Measurements from ENCODE around the gene MSL3B.

MSL3B gene

GRCh38 chr2:233901884-233902283 is 33.7 kb upstream of the MSL3B start:
- 92% methylated on average over 4 of the region's 4 CpGs for WGBS
- no peaks in the 10 kb centered on the region for H3K36me3 ChIP-seq (ENCODE audit: control insufficient read depth in 4 of 4, insufficient read depth in 3 of 4, low read depth in 1 of 4, low read length in 3 of 4)
- H3K9ac ChIP-seq (ENCODE audit: low read depth in 1 of 2, low read length in 2 of 2), result no peak overlapping the region
- H3K27ac ChIP-seq (ENCODE audit: low read depth in 1 of 2, low read length in 2 of 2), result no peak overlapping the region
- no peak overlapping the region for H3K4me3 ChIP-seq (ENCODE audit: low read depth in 1 of 3, low read length in 3 of 3)
- TF ChIP-seq CTCF (IDR thresholded peaks at IDR 0.05; ENCODE audit: low read depth, low read length, missing input control), result no peak
- TF ChIP-seq GABPA (IDR thresholded peaks at IDR 0.05 in 1 of 2, conservative IDR thresholded peaks at IDR 0.05 in 1 of 2), result no peak
- TF ChIP-seq FOXA2 (IDR thresholded peaks at IDR 0.05), result no peak
- no peak for TF ChIP-seq FOXA1 (IDR thresholded peaks at IDR 0.05)
- TF ChIP-seq ZBTB33 (IDR thresholded peaks at IDR 0.05), result no peak
- TF ChIP-seq NR2F2 (IDR thresholded peaks at IDR 0.05), result no peak
- no peak for TF ChIP-seq REST (IDR thresholded peaks at IDR 0.05)
- TF ChIP-seq ATF3 (IDR thresholded peaks at IDR 0.05), result no peak
- TF ChIP-seq HNF4A (conservative IDR thresholded peaks at IDR 0.05), result no peak
- H3K9me3 ChIP-seq (ENCODE audit: control insufficient read depth in 4 of 4, low read length in 3 of 4), result no peaks in the 10 kb centered on the region
- H3K4me1 ChIP-seq (ENCODE audit: control insufficient read depth in 4 of 4, insufficient read depth in 4 of 4, low read length in 3 of 4), result no peaks in the 10 kb centered on the region
- no peak for DNase-seq (ENCODE audit: low spot score)
- H3K27me3 ChIP-seq (ENCODE audit: control insufficient read depth in 4 of 4, insufficient read depth in 4 of 4, low read length in 3 of 4), result no peaks in the 10 kb centered on the region

GRCh38 chr2:233901367-233901766 is 33.2 kb upstream of the MSL3B start:
- Histone ChIP-seq H3K4me3 (ENCODE audit: low read depth in 1 of 3, low read length in 3 of 3) (no peak overlapping the region), H3K9me3 (ENCODE audit: control insufficient read depth in 4 of 4, low read length in 3 of 4) (no peaks in the 10 kb centered on the region), H3K36me3 (ENCODE audit: control insufficient read depth in 4 of 4, insufficient read depth in 3 of 4, low read depth in 1 of 4, low read length in 3 of 4) (no peaks in the 10 kb centered on the region), H3K4me1 (ENCODE audit: control insufficient read depth in 4 of 4, insufficient read depth in 4 of 4, low read length in 3 of 4) (no peaks in the 10 kb centered on the region), H3K27ac (ENCODE audit: low read depth in 1 of 2, low read length in 2 of 2) (no peak overlapping the region), H3K27me3 (ENCODE audit: control insufficient read depth in 4 of 4, insufficient read depth in 4 of 4, low read length in 3 of 4) (no peaks in the 10 kb centered on the region), H3K9ac (ENCODE audit: low read depth in 1 of 2, low read length in 2 of 2) (no peak overlapping the region)
- 71% methylated on average over 4 of the region's 4 CpGs for WGBS
- DNase-seq (ENCODE audit: low spot score), result no peak
- TF ChIP-seq JUND (IDR thresholded peaks at IDR 0.05) (no peak), RAD21 (IDR thresholded peaks at IDR 0.05) (no peak), REST (IDR thresholded peaks at IDR 0.05) (no peak), FOXA1 (IDR thresholded peaks at IDR 0.05) (no peak), NR2F2 (IDR thresholded peaks at IDR 0.05) (no peak), EGR1 (IDR thresholded peaks at IDR 0.05; ENCODE audit: low read depth in 2 of 2) (no peak), ZBTB33 (IDR thresholded peaks at IDR 0.05) (no peak), ATF3 (IDR thresholded peaks at IDR 0.05) (no peak), YY1 (IDR thresholded peaks at IDR 0.05) (no peak), GABPA (IDR thresholded peaks at IDR 0.05 in 1 of 2, conservative IDR thresholded peaks at IDR 0.05 in 1 of 2) (no peak), TAF1 (conservative IDR thresholded peaks at IDR 0.05) (no peak), HNF4G (IDR thresholded peaks at IDR 0.05) (no peak), CTCF (IDR thresholded peaks at IDR 0.05; ENCODE audit: low read depth, low read length, missing input control) (no peak)
